NCI-H510A (cell line): Measurements from ENCODE around the gene MOCS1.

Experiments
- DNase-seq: peaks from one replicate; lab custom pipeline; 2025; lab: John Stamatoyannopoulos, UW

The MOCS1 gene

DNA sequence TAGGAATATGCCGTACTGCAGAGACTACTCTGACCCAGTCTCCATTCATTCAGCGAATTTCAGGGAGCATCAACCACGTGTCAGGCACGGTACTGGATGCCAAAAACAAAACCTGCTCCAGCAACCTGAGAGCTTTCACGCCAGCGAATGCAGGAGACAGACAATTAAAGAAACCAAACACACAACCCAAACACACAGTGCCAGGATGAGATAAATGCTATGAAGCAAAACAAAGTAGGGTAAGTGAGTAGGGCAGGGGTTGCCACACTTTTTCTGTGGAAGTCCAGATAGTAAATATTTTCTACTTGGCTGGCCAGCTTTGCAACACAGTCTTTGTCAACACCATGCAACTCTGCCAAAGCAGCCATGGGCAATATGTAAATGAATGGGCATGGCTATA is 10.0 kb downstream of the MOCS1 start:
- no peak for DNase-seq

- peak; percentile 54 for DNase-seq
Observed at GRCh38 chr6:39923861-39924260, 10.4 kb downstream of the MOCS1 start.

GRCh38 chr6:39923394-39923793 is 10.9 kb downstream of the MOCS1 start:
- peak; percentile 57 for DNase-seq

GRCh38 chr6:39922821-39923220 is 11.4 kb downstream of the MOCS1 start:
- DNase-seq: no peak

GRCh38 chr6:39920157-39920556 is 14.1 kb downstream of the MOCS1 start:
- no peak for DNase-seq

DNA sequence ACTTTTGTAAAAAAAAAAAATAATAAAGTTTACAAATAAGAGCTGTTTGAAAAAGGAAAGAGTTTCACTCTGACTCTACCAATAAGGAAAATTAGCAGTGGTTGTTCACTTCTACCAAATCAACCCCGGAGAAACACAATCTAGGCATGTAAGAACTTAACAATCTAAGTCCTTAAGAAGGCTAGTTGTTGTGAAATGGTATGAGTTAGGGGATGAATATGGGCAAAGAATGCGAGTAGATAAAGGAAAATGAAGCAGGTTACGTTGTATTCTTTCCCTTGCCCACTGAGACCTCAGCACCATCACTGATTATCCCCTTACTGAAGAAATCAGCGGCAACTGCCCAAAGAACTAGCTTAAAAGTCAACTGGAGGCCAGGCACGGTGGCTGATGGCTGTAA is 15.4 kb downstream of the MOCS1 start:
- DNase-seq: no peak

- DNase-seq: no peak
Observed at GRCh38 chr6:39917981-39918380, 16.3 kb downstream of the MOCS1 start.

- no peak for DNase-seq
Observed at GRCh38 chr6:39917329-39917728, 16.9 kb downstream of the MOCS1 start.

DNA sequence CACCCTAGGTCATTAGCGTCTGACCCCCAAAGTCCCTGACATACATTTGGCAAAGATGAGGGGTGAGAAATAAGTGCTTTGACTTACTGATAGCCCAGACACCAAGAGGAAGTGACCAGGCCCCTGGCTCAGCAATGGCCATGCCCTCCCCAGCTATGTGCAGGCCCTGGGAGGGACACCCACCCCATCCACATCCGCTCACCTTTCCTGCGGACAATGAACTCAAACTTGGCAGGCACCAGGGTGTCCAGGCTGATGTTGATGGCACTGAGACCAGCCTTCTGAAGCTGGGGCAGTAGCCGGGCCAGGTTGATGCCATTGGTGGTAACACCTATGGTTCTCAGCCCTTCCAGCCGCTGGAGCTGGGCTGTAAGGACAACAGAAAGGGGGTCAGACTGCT is 18.4 kb downstream of the MOCS1 start:
- DNase-seq: no peak

DNA sequence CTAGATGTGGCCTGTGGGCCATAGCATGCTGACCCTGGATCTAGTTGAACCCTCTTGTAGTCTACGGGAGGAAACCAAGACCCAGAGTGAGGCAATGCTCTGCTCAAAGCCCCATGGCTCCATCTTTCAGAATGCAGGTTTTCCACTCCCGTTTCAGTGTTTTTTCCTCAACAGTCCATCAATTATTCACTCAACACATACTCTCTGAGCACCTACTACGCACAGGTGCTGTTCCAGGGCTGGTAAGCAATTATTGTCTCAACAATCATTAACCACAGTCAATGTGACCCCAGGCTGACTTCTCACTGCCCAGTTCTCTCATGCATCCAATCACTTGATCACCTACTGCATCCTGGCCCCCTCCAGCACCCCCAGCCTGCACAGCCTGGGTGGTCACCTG is 20.0 kb downstream of the MOCS1 start:
- no peak for DNase-seq

DNA sequence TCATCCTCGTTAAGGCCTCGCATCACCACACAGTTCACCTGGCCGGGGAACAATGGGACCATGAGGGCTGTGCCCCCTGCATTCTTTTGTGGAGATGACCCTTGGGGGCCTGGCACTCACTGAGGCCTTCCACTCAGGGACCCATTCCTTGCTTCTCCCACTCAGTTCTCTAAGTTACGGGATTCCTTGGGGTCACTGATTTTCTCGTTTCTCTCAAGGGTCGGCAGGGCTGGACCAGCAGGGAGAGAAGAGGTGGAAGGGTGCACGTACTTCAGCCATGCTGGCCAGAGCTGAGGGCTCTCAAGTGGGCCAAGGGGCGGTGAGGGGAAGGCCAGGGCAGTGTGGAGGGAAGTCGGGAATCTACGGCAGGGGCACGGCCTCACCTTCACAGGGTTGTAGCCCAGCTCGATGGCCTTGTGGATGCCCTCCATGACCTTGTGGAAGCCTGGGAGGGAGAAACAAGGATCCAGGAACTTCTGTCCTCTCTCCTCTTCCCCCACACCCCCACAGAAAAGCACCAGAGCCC is 20.8 kb downstream of the MOCS1 start:
- no peak for DNase-seq

GRCh38 chr6:39912446-39912845 is 21.8 kb downstream of the MOCS1 start:
- DNase-seq: no peak

- no peak for DNase-seq
Observed at GRCh38 chr6:39911513-39912125, 22.6 kb downstream of the MOCS1 start.

GRCh38 chr6:39910744-39911143 is 23.5 kb downstream of the MOCS1 start:
- DNase-seq: peak; percentile 59

- DNase-seq: no peak
Observed at GRCh38 chr6:39910164-39910563, 24.1 kb downstream of the MOCS1 start.

DNA sequence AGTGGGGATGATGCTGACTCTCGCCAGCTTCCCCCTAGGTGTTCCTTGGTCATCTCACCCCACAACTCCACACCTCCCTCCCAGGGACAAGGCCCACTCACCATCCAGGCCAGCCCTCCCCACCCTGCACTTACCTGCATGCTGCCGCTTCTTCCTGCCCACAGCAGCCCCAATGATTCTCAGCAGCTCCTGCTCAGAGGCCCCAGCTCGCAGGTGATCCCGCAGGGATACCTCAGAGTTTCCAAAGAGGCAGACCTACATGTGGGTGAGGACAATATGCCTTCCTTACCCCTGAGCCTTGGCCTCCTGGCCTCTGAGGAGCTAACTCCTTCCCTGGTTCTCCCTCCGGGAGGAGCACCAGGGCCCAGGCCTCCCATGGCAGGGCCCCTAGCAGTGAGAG is 24.6 kb downstream of the MOCS1 start:
- DNase-seq: no peak

GRCh38 chr6:39908838-39909583 is 25.3 kb downstream of the MOCS1 start:
- DNase-seq: no peak

DNA sequence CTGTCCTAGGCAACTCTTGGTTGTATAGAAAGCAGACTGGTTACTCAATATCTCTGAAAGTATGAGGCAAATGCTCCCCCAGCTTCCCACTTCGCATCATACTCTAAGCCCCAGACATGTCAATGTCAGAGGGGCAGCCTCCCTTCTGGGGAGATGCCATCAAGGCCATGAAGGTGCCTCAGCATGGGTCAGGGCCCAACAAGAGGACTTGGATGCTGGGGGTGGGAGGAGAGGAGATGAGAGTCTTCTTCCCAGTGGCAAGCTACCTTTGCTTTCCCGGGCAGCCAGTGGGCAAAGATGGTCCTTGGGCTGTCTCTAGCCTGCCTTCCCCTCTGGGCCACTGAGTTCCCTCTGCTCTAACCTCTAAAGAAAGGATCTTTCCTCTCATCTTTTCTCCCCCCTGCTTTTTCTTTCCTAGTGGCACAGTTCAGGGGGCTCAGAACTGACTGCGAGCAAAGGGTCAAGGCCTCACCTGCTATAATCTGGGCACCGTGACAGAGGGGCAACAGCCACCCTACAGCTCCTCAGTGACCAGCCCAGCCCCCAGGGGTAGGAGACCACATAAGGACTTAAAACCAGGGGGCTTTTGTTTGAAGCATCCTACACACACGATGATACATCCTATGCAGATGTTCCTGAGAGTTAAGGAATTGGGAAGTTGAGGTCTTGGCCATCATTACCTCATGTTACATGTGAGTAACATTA is 26.2 kb downstream of the MOCS1 start:
- DNase-seq: no peak

DNA sequence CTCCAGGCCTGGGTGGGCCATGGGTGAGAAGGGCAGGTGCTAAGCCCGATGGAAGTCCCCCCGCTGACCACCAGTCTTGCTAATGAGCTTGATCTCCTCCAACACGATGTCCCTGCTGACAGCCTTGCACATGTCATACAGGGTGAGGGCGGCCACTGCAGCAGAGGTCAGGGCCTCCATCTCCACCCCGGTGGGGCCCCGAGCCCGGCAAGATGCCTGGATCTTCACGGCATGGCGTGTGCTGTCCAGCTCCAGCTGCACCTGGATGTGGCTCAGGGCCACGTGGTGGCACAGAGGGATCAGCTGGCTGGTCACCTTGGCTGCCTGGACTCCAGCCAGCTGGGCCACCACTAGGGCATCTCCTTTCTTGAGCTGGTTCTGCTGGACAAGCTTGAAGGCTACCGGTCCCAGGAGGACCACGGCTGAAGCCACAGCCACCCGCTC is 27.9 kb downstream of the MOCS1 start:
- no peak for DNase-seq

DNA sequence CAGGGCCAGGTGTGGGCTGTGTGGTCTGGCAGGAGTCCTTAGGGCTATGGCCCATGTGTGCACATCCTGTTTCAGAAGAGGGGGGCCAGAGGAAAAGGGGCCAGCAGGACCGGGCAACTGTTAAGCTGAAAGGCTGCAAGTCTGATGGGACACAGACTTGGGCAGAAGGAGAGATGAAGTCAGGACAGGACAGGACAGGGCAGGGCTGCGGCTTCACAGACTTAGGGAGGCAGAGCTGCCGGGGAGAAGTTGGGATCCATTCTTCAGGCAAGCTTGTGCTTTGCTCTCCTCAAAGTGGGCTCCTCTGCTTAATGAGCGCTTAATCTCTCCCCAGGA is 28.7 kb downstream of the MOCS1 start:
- no peak for DNase-seq

DNA sequence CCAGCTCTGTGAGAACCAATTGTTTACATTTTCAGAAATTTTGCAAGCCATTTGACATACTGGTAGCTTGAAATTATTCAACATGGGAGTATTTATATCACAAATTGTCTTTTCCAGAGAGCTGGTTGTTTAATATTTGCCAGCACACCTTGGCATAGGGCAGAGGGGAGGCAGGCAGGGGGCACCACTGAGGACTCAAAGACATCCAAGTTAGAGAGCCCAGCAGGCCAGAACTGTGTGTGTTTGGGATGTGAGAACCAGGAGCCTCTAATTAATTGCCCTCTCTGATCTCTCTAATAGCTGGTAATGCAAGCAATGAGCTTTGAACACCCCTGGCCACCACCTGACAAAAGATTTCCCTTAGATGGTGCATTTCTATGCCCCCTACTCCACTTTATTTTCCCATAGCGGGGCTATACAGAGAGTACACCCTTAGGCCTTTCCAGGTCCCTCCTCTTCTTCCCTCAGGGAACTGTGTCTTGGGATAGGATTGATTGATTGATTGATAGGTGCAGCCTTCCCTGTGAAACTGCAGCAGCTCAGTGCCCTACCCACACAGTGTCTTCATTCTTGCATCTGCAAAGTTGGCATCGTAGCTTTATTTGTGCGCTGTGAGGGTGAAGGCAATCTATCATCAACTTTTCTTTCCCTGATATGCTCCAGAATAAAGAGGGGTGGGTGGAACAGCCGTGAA is 29.2 kb downstream of the MOCS1 start:
- DNase-seq: no peak

- no peak for DNase-seq
Observed at GRCh38 chr6:39903656-39904055, 30.6 kb downstream of the MOCS1 start.
